ENCODE data around the gene TAF4. TPM values are rescaled to one million over a fixed set of nuclear protein-coding genes. Genes with fewer than 3 reads are reported as not detected.
A peak's percentile ranks its signal among the peaks of the same experiment; 100 is the strongest.

The TAF4 gene
- total RNA-seq, 1 experiment from 2014 or later: 19.5 TPM

- Histone ChIP-seq H3K36me3 (ENCODE audit: insufficient read depth, low read length) (no peaks in the 10 kb centered on the region), H3K27me3 (ENCODE audit: low read length) (no peaks in the 10 kb centered on the region), H4K20me1 (ENCODE audit: insufficient read depth, low read depth, low read length) (0 out of 2 replicates have a peak, but pooled peaks cover 8% of the 10 kb centered on the region), H3K9me2 (replicated peaks; ENCODE audit: insufficient read depth, low read length) (no peaks in the 10 kb centered on the region), H3K79me2 (ENCODE audit: low read length) (no peaks in the 10 kb centered on the region), H2AFZ (ENCODE audit: low read length) (no peak overlapping the region), H3K27ac (ENCODE audit: low read length) (no peak overlapping the region), H3K4me2 (ENCODE audit: low read depth, low read length, poor library complexity, severe bottlenecking) (no peak overlapping the region), H3K9me3 (ENCODE audit: low read length) (no peaks in the 10 kb centered on the region), H3K4me1 (ENCODE audit: low read length) (no peaks in the 10 kb centered on the region), H3K4me3 (ENCODE audit: low read length) (no peak overlapping the region), H3K9ac (ENCODE audit: low read length) (no peak overlapping the region)
- DNase-seq: no peak
These were observed 104.8 kb downstream of the TAF4 start for GRCh38 chr20:61960836-61961235.

- Histone ChIP-seq H3K4me2 (ENCODE audit: low read depth, low read length, poor library complexity, severe bottlenecking) (no peak overlapping the region), H3K4me1 (ENCODE audit: low read length) (no peaks in the 10 kb centered on the region), H3K9me3 (ENCODE audit: low read length) (no peaks in the 10 kb centered on the region), H2AFZ (ENCODE audit: low read length) (no peak overlapping the region), H4K20me1 (ENCODE audit: insufficient read depth, low read depth, low read length) (peaks cover 18% of the 10 kb centered on the region), H3K27ac (ENCODE audit: low read length) (no peak overlapping the region), H3K36me3 (ENCODE audit: insufficient read depth, low read length) (no peaks in the 10 kb centered on the region), H3K9me2 (replicated peaks; ENCODE audit: insufficient read depth, low read length) (no peaks in the 10 kb centered on the region), H3K9ac (ENCODE audit: low read length) (no peak overlapping the region), H3K4me3 (ENCODE audit: low read length) (no peak overlapping the region), H3K27me3 (ENCODE audit: low read length) (no peaks in the 10 kb centered on the region), H3K79me2 (ENCODE audit: low read length) (no peaks in the 10 kb centered on the region)
- DNase-seq: peak; percentile 72
These were observed 106.6 kb downstream of the TAF4 start for GRCh38 chr20:61958773-61959700.

GRCh38 chr20:61957961-61958715 is 107.5 kb downstream of the TAF4 start:
- H3K36me3 ChIP-seq (ENCODE audit: insufficient read depth, low read length): no peaks in the 10 kb centered on the region
- H3K4me1 ChIP-seq (ENCODE audit: low read length): no peaks in the 10 kb centered on the region
- no peaks in the 10 kb centered on the region for H3K79me2 ChIP-seq (ENCODE audit: low read length)
- H3K4me2 ChIP-seq (ENCODE audit: low read depth, low read length, poor library complexity, severe bottlenecking): no peak overlapping the region
- no peak overlapping the region for H2AFZ ChIP-seq (ENCODE audit: low read length)
- H3K9ac ChIP-seq (ENCODE audit: low read length): no peak overlapping the region
- no peaks in the 10 kb centered on the region for H3K27me3 ChIP-seq (ENCODE audit: low read length)
- DNase-seq: no peak
- H3K27ac ChIP-seq (ENCODE audit: low read length): no peak overlapping the region
- H4K20me1 ChIP-seq (ENCODE audit: insufficient read depth, low read depth, low read length): peaks cover 18% of the 10 kb centered on the region
- no peaks in the 10 kb centered on the region for H3K9me3 ChIP-seq (ENCODE audit: low read length)
- H3K9me2 ChIP-seq (replicated peaks; ENCODE audit: insufficient read depth, low read length): no peaks in the 10 kb centered on the region
- H3K4me3 ChIP-seq (ENCODE audit: low read length): no peak overlapping the region

- Histone ChIP-seq H4K20me1 (ENCODE audit: insufficient read depth, low read depth, low read length) (peaks cover 18% of the 10 kb centered on the region), H3K4me3 (ENCODE audit: low read length) (no peak overlapping the region), H3K79me2 (ENCODE audit: low read length) (no peaks in the 10 kb centered on the region), H3K36me3 (ENCODE audit: insufficient read depth, low read length) (no peaks in the 10 kb centered on the region), H3K27ac (ENCODE audit: low read length) (no peak overlapping the region), H3K4me2 (ENCODE audit: low read depth, low read length, poor library complexity, severe bottlenecking) (no peak overlapping the region), H2AFZ (ENCODE audit: low read length) (no peak overlapping the region), H3K9ac (ENCODE audit: low read length) (no peak overlapping the region), H3K9me3 (ENCODE audit: low read length) (no peaks in the 10 kb centered on the region), H3K27me3 (ENCODE audit: low read length) (no peaks in the 10 kb centered on the region), H3K9me2 (replicated peaks; ENCODE audit: insufficient read depth, low read length) (no peaks in the 10 kb centered on the region), H3K4me1 (ENCODE audit: low read length) (no peaks in the 10 kb centered on the region)
- DNase-seq: peak; percentile 14
These were observed 109.0 kb downstream of the TAF4 start for GRCh38 chr20:61956396-61957342.

- no peak overlapping the region for H3K9ac ChIP-seq (ENCODE audit: low read length)
- H3K9me2 ChIP-seq (replicated peaks; ENCODE audit: insufficient read depth, low read length): no peaks in the 10 kb centered on the region
- H3K9me3 ChIP-seq (ENCODE audit: low read length): no peaks in the 10 kb centered on the region
- H3K36me3 ChIP-seq (ENCODE audit: insufficient read depth, low read length): no peaks in the 10 kb centered on the region
- H3K4me2 ChIP-seq (ENCODE audit: low read depth, low read length, poor library complexity, severe bottlenecking): no peak overlapping the region
- H3K4me3 ChIP-seq (ENCODE audit: low read length): no peak overlapping the region
- no peak overlapping the region for H2AFZ ChIP-seq (ENCODE audit: low read length)
- no peaks in the 10 kb centered on the region for H3K79me2 ChIP-seq (ENCODE audit: low read length)
- DNase-seq: no peak
- no peak overlapping the region for H3K27ac ChIP-seq (ENCODE audit: low read length)
- peaks cover 18% of the 10 kb centered on the region for H4K20me1 ChIP-seq (ENCODE audit: insufficient read depth, low read depth, low read length)
- no peaks in the 10 kb centered on the region for H3K4me1 ChIP-seq (ENCODE audit: low read length)
- H3K27me3 ChIP-seq (ENCODE audit: low read length): no peaks in the 10 kb centered on the region
These were observed 109.8 kb downstream of the TAF4 start for GRCh38 chr20:61955668-61956395.

- no peaks in the 10 kb centered on the region for H3K9me3 ChIP-seq (ENCODE audit: low read length)
- H3K27ac ChIP-seq (ENCODE audit: low read length): no peak overlapping the region
- no peak overlapping the region for H3K9ac ChIP-seq (ENCODE audit: low read length)
- no peaks in the 10 kb centered on the region for H3K4me1 ChIP-seq (ENCODE audit: low read length)
- no peaks in the 10 kb centered on the region for H3K36me3 ChIP-seq (ENCODE audit: insufficient read depth, low read length)
- no peak overlapping the region for H3K4me3 ChIP-seq (ENCODE audit: low read length)
- H3K79me2 ChIP-seq (ENCODE audit: low read length): no peaks in the 10 kb centered on the region
- no peaks in the 10 kb centered on the region for H3K9me2 ChIP-seq (replicated peaks; ENCODE audit: insufficient read depth, low read length)
- no peak for DNase-seq
- H2AFZ ChIP-seq (ENCODE audit: low read length): no peak overlapping the region
- peaks cover 18% of the 10 kb centered on the region for H4K20me1 ChIP-seq (ENCODE audit: insufficient read depth, low read depth, low read length)
- no peak overlapping the region for H3K4me2 ChIP-seq (ENCODE audit: low read depth, low read length, poor library complexity, severe bottlenecking)
- no peaks in the 10 kb centered on the region for H3K27me3 ChIP-seq (ENCODE audit: low read length)
These were observed 111.2 kb downstream of the TAF4 start for GRCh38 chr20:61954276-61955021.
